HG03060 (cell line): ENCODE measurements around the gene CIDEC.

Experiments used
- ATAC-seq: cut with Tn5 transposase; IDR thresholded peaks from one replicate; pipeline ENCODE4 v1.9.1; 2021; ENCODE audit warnings: low read depth, moderate number of reproducible peaks; ENCODE audit not compliant: unreplicated experiment

Gene CIDEC

GRCh38 chr3:9817436-9817835 lies 62.6 kb downstream of the CIDEC start:
- ATAC-seq: no peak
